IPS DF 4.7 (cell line): ENCODE data around the gene AFP.
"Not testable (repeated sequence)": the region's sequence is repeated elsewhere in the genome, so short reads cannot be mapped to it uniquely, and the experiment has no call there.

Experiments used
- DNase-seq: peaks from one replicate; pipeline ENCODE4 v3.0.0-alpha.2; 2013; ENCODE audit warnings: low spot score; ENCODE audit errors: extremely low read depth

The AFP gene

GRCh38 chr4:73435984-73436383, at the start of gene AFP:
TSS of gene AFP (plus strand) at chr4:73436221. CDS start at chr4:73436263, 42 bp downstream.
- DNase-seq: no peak

GRCh38 chr4:73387552-73387951, 48.5 kb upstream of the AFP start:
- no peak for DNase-seq

GRCh38 chr4:73388887-73389286, 47.1 kb upstream of the AFP start:
- no peak for DNase-seq

- not testable (repeated sequence) for DNase-seq
These were observed 46.4 kb upstream of the AFP start for GRCh38 chr4:73389663-73390062.

GRCh38 chr4:73391774-73392173, 44.2 kb upstream of the AFP start:
- DNase-seq: no peak

- no peak for DNase-seq
These were observed 43.1 kb upstream of the AFP start for GRCh38 chr4:73392936-73393335.

- DNase-seq: no peak
These were observed 39.7 kb upstream of the AFP start for GRCh38 chr4:73396304-73396703.

- DNase-seq: no peak
These were observed 38.7 kb upstream of the AFP start for GRCh38 chr4:73396993-73397972.

GRCh38 chr4:73401412-73401811, 34.6 kb upstream of the AFP start:
- no peak for DNase-seq

- DNase-seq: no peak
These were observed 32.0 kb upstream of the AFP start, which contains the start of gene ALB for GRCh38 chr4:73404042-73404441. TSS of gene ALB (plus strand) at chr4:73404287. CDS start at chr4:73404328, 41 bp downstream.

GRCh38 chr4:73404457-73404856, 31.6 kb upstream of the AFP start:
- no peak for DNase-seq

- DNase-seq: no peak
These were observed 30.9 kb upstream of the AFP start for GRCh38 chr4:73405138-73405537.

- no peak for DNase-seq
These were observed 29.5 kb upstream of the AFP start for GRCh38 chr4:73406548-73406875.

- DNase-seq: no peak
These were observed 28.8 kb upstream of the AFP start for GRCh38 chr4:73407227-73407673.

GRCh38 chr4:73408181-73408867, 27.7 kb upstream of the AFP start:
- no peak for DNase-seq

GRCh38 chr4:73409012-73409862, 26.8 kb upstream of the AFP start:
- DNase-seq: no peak

GRCh38 chr4:73409978-73410548, 26.0 kb upstream of the AFP start:
- DNase-seq: no peak

GRCh38 chr4:73410916-73411730, 24.9 kb upstream of the AFP start:
- DNase-seq: no peak

GRCh38 chr4:73411731-73412414, 24.1 kb upstream of the AFP start:
- DNase-seq: no peak

GRCh38 chr4:73413294-73413755, 22.7 kb upstream of the AFP start:
- no peak for DNase-seq
